Smooth muscle cell (in vitro differentiated cells): ENCODE measurements around the gene ARRDC1. TPM values are rescaled to one million over a fixed set of nuclear protein-coding genes. Genes with fewer than 3 reads are reported as not detected.

Experiments used
- DNase-seq: peaks from one replicate; lab custom pipeline; 2025; ENCODE audit not compliant: unreplicated experiment; lab: John Stamatoyannopoulos, UW
- H2AFZ ChIP-seq: fragments of 200-600 bp; sonication (generic); 2 replicates; pipeline ENCODE4 v1.6.0; 2016; ENCODE audit warnings: antibody characterized with exemption, low read depth, mild to moderate bottlenecking
- H3F3A ChIP-seq: fragments of 200-600 bp; sonication (generic); 2 replicates; pipeline ENCODE4 v1.6.0; 2017; ENCODE audit warnings: antibody characterized with exemption, low read depth
- H3K27ac ChIP-seq: fragments of 200-600 bp; sonication (generic); 2 replicates; pipeline ENCODE4 v1.5.1; 2016; ENCODE audit warnings: low read depth, mild to moderate bottlenecking
- H3K27me3 ChIP-seq: fragments of 200-600 bp; sonication (generic); 2 replicates; pipeline ENCODE4 v1.6.1; 2016; ENCODE audit warnings: low read depth, mild to moderate bottlenecking
- H3K36me3 ChIP-seq: fragments of 200-600 bp; sonication (generic); 2 replicates; pipeline ENCODE4 v1.5.1; 2016; ENCODE audit warnings: low read depth
- H3K4me1 ChIP-seq: fragments of 200-600 bp; sonication (generic); 2 replicates; pipeline ENCODE4 v1.5.1; 2016; ENCODE audit warnings: low read depth
- H3K4me2 ChIP-seq: fragments of 200-600 bp; sonication (generic); 2 replicates; pipeline ENCODE4 v1.6.0; 2016; ENCODE audit warnings: mild to moderate bottlenecking
- H3K4me3 ChIP-seq: fragments of 200-600 bp; sonication (generic); 2 replicates; pipeline ENCODE4 v1.5.1; 2016; ENCODE audit warnings: mild to moderate bottlenecking
- H3K79me2 ChIP-seq: fragments of 200-600 bp; sonication (generic); 2 replicates; pipeline ENCODE4 v1.6.0; 2016; ENCODE audit warnings: low read depth, mild to moderate bottlenecking
- H3K9ac ChIP-seq: fragments of 200-600 bp; sonication (generic); 2 replicates; pipeline ENCODE4 v1.6.0; 2016; ENCODE audit warnings: low read depth
- H3K9me3 ChIP-seq: fragments of 200-600 bp; sonication (generic); replicated peaks from 2 replicates; pipeline ENCODE4 v1.5.1; 2016; ENCODE audit warnings: low read depth
- H4K20me1 ChIP-seq: fragments of 200-600 bp; sonication (generic); 2 replicates; pipeline ENCODE4 v1.6.0; 2016; ENCODE audit warnings: low read depth
- WGBS: methylation state at CpG from one replicate; pipeline ENCODE4 v1.1.7; 2016; ENCODE audit warnings: low lambda C conversion rate; 5-methylcytosine and 5-hydroxymethylcytosine counted together
- polyA plus RNA-seq: library from polyadenylated mRNA; unstranded; fragments of >200 nt; fragmentation: Nextera tagmentation; extraction: Ambion mirVana; gene quantifications from 2 replicates; pipeline ENCODE4 v1.2.1, GENCODE V29; 2016
- total RNA-seq: library from RNA; depleted of rRNA; stranded (reverse); fragments of >200 nt; gene quantifications from 2 replicates; pipeline ENCODE4 v1.2.3, GENCODE V29; 2014
- TF ChIP-seq, protein P1 (sequence below): fragments of 200-600 bp; sonication (generic); IDR thresholded peaks from 2 replicates; pipeline ENCODE4 v1.5.1; 2017; ENCODE audit warnings: borderline replicate concordance, mild to moderate bottlenecking, antibody characterized with exemption; ENCODE audit not compliant: insufficient read depth, poor library complexity, severe bottlenecking

Gene ARRDC1
- total and polyA plus RNA-seq, 2 experiments from 2014 or later, result 16.7 to 18.7 TPM

DNA sequence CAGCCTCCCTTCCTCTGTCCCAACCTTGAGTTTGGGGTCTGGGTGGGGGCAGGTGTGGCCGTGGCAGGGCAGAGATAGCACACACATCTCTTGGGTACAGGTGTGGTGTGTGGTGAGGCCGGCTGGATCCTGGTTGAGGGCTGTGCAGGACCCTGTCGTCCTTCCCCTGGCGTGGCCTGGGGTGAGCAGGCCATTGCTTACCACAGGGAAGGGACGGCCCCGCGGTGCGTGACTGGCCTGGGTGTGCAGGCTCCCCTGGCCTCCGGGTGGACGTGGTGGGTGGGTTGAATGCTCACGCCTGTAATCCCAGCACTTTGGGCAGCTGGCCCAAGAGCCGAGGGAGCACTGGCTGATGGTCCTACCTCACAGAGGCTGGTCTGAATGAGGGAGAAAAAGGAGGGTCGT is 1.2 kb downstream of the ARRDC1 start:
- Histone ChIP-seq H3K4me3 (peak overlapping the region; percentile 70), H2AFZ (no peak overlapping the region), H3K79me2 (peaks cover 14% of the 10 kb centered on the region), H3K4me1 (peaks cover 10% of the 10 kb centered on the region), H3K9me3 (no peaks in the 10 kb centered on the region), H4K20me1 (peaks cover 14% of the 10 kb centered on the region), H3F3A (no peaks in the 10 kb centered on the region), H3K9ac (no peak overlapping the region), H3K36me3 (no peaks in the 10 kb centered on the region), H3K27ac (no peak overlapping the region), H3K4me2 (peak overlapping the region; percentile 99), H3K27me3 (no peaks in the 10 kb centered on the region)
- WGBS, result 76% methylated on average over 13 of the region's 13 CpGs
- DNase-seq, result no peak
- TF ChIP-seq, protein P1, sequence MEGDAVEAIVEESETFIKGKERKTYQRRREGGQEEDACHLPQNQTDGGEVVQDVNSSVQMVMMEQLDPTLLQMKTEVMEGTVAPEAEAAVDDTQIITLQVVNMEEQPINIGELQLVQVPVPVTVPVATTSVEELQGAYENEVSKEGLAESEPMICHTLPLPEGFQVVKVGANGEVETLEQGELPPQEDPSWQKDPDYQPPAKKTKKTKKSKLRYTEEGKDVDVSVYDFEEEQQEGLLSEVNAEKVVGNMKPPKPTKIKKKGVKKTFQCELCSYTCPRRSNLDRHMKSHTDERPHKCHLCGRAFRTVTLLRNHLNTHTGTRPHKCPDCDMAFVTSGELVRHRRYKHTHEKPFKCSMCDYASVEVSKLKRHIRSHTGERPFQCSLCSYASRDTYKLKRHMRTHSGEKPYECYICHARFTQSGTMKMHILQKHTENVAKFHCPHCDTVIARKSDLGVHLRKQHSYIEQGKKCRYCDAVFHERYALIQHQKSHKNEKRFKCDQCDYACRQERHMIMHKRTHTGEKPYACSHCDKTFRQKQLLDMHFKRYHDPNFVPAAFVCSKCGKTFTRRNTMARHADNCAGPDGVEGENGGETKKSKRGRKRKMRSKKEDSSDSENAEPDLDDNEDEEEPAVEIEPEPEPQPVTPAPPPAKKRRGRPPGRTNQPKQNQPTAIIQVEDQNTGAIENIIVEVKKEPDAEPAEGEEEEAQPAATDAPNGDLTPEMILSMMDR, result no peak

DNA sequence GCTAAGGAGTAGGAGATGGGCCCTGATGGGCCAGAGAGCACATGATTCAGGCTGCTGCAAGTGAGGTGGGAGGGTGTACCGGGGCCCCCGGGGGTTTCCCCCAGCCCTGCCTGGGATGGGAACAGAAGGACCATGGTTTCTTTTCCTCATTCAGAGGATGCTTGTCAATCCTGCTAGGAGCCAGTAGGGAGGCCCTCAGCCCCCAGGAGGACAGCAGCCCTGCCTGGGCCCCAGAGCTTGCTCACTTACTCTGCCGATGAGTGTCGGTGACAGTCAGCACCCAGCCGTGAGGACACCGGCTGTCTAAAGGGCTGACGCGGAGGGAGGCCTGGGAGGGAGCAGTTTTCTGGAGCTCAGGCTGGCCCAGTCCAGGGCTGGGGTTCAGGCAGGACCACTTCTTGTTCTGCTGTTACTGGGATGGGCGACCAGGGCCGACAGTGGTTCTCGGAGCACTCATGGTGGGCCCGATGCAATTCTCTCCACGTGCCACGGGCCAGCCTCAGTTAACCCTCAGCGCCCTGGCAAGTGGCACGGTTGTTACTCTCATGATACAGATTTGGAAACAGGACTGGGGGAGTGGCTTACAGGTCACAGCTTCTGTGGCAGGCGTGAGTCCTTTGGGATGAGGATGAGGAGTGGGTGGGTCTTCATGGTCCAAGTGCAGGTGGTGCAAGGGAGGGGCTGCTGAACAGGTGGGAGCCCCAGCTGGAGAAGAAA is 1.8 kb downstream of the ARRDC1 start:
- Histone ChIP-seq H3K27ac (no peak overlapping the region), H3K9ac (no peak overlapping the region)

DNA sequence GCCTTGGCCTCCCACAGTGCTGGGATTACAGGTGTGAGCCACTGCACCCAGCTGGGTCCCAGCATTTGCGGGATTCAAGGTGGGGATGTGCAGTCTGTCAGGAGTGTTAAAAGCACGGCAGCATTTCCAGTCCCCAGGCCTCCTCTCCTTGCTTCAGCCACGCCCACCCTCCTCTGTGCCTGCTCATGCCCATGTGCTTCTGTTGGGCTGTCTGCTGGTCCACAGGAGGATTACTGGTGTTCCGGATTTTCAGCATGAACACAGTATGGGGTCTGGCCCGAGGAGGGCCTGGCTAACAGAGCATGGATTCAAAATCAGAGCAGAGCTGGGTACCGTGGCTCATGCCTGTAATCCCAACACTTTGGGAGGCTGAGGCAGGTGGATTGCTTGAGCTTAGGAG is 5.5 kb downstream of the ARRDC1 start:
- Histone ChIP-seq H3K79me2 (peaks cover 14% of the 10 kb centered on the region), H3K27me3 (no peaks in the 10 kb centered on the region), H3K4me2 (no peak overlapping the region), H3K4me1 (peaks cover 10% of the 10 kb centered on the region), H2AFZ (no peak overlapping the region), H3K36me3 (no peaks in the 10 kb centered on the region), H3K9me3 (no peaks in the 10 kb centered on the region), H3F3A (no peaks in the 10 kb centered on the region), H4K20me1 (peaks cover 14% of the 10 kb centered on the region), H3K4me3 (no peak overlapping the region), H3K27ac (peak overlapping the region; percentile 96), H3K9ac (no peak overlapping the region)
- WGBS, result 86% methylated on average over 6 of the region's 6 CpGs
- TF ChIP-seq, protein P1, result no peak
- DNase-seq, result no peak

More for the DNA sequence above, 1.8 kb downstream of the ARRDC1 start:
- H2AFZ ChIP-seq, result no peak overlapping the region
- peak overlapping the region; percentile 70 for H3K4me3 ChIP-seq
- peak; percentile 27 for DNase-seq
- 74% methylated on average over 17 of the region's 17 CpGs for WGBS
- no peaks in the 10 kb centered on the region for H3F3A ChIP-seq
- H3K79me2 ChIP-seq, result peaks cover 14% of the 10 kb centered on the region
- no peaks in the 10 kb centered on the region for H3K36me3 ChIP-seq
- no peaks in the 10 kb centered on the region for H3K27me3 ChIP-seq
- H3K4me1 ChIP-seq, result peaks cover 10% of the 10 kb centered on the region
- TF ChIP-seq, protein P1, result no peak
- H4K20me1 ChIP-seq, result peaks cover 14% of the 10 kb centered on the region
- peak overlapping the region; percentile 99 for H3K4me2 ChIP-seq
- H3K9me3 ChIP-seq, result no peaks in the 10 kb centered on the region
